Type B pancreatic cell (in vitro differentiated cells): ENCODE data around the gene RHO. TPM values are rescaled to one million over a fixed set of nuclear protein-coding genes. Genes with fewer than 3 reads are reported as not detected.

ENCODE experiments used
- DNase-seq: peaks from one replicate; pipeline ENCODE4 v3.0.0; 2021; ENCODE audit warnings: mixed read lengths; ENCODE audit not compliant: unreplicated experiment; ENCODE audit errors: extremely low spot score
- H3K27ac Mint-ChIP-seq: 2 replicates; pipeline ENCODE4 v1.8.0; 2021; ENCODE audit warnings: mild to moderate bottlenecking, mixed read lengths
- H3K27me3 Mint-ChIP-seq: 2 replicates; pipeline ENCODE4 v1.8.0; 2021; ENCODE audit warnings: mixed read lengths
- H3K36me3 Mint-ChIP-seq: 2 replicates; pipeline ENCODE4 v1.8.0; 2021; ENCODE audit warnings: mixed read lengths
- H3K4me1 Mint-ChIP-seq: one replicate; pipeline ENCODE4 v1.8.0; 2021; ENCODE audit warnings: mixed read lengths; ENCODE audit not compliant: unreplicated experiment
- H3K4me3 Mint-ChIP-seq: 2 replicates; pipeline ENCODE4 v1.8.0; 2021; ENCODE audit warnings: mild to moderate bottlenecking, mixed read lengths
- H3K9me3 Mint-ChIP-seq: 2 replicates; pipeline ENCODE4 v1.8.0; 2021; ENCODE audit warnings: mixed read lengths
- total RNA-seq: library from RNA; stranded (reverse); gene quantifications from 2 replicates; pipeline ENCODE4 v1.2.1, GENCODE V29; 2021; ENCODE audit warnings: low replicate concordance
- TF ChIP-seq, protein P1 (sequence below): fragments of 200-600 bp; sonication (generic); conservative IDR thresholded peaks from 2 replicates; pipeline ENCODE4 v1.5.0; 2021; ENCODE audit warnings: antibody characterized with exemption, mild to moderate bottlenecking

Gene RHO
- total RNA-seq, 1 donor from 2014 or later = not detected

- Mint-ChIP-seq H3K27ac (no peak overlapping the region), H3K4me1 (peaks cover 5% of the 10 kb centered on the region), H3K4me3 (no peak overlapping the region), H3K36me3 (no peaks in the 10 kb centered on the region), H3K9me3 (no peaks in the 10 kb centered on the region), H3K27me3 (no peaks in the 10 kb centered on the region)
- no peak for DNase-seq
- TF ChIP-seq, protein P1, sequence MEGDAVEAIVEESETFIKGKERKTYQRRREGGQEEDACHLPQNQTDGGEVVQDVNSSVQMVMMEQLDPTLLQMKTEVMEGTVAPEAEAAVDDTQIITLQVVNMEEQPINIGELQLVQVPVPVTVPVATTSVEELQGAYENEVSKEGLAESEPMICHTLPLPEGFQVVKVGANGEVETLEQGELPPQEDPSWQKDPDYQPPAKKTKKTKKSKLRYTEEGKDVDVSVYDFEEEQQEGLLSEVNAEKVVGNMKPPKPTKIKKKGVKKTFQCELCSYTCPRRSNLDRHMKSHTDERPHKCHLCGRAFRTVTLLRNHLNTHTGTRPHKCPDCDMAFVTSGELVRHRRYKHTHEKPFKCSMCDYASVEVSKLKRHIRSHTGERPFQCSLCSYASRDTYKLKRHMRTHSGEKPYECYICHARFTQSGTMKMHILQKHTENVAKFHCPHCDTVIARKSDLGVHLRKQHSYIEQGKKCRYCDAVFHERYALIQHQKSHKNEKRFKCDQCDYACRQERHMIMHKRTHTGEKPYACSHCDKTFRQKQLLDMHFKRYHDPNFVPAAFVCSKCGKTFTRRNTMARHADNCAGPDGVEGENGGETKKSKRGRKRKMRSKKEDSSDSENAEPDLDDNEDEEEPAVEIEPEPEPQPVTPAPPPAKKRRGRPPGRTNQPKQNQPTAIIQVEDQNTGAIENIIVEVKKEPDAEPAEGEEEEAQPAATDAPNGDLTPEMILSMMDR = no peak
These were observed 47.0 kb downstream of the RHO start for GRCh38 chr3:129575233-129575996.

GRCh38 chr3:129575997-129576384, 47.6 kb downstream of the RHO start:
- Mint-ChIP-seq H3K4me3 (no peak overlapping the region), H3K27me3 (no peaks in the 10 kb centered on the region), H3K36me3 (no peaks in the 10 kb centered on the region), H3K27ac (no peak overlapping the region), H3K4me1 (peaks cover 5% of the 10 kb centered on the region), H3K9me3 (no peaks in the 10 kb centered on the region)
- TF ChIP-seq, protein P1 = no peak
- DNase-seq = no peak

DNA sequence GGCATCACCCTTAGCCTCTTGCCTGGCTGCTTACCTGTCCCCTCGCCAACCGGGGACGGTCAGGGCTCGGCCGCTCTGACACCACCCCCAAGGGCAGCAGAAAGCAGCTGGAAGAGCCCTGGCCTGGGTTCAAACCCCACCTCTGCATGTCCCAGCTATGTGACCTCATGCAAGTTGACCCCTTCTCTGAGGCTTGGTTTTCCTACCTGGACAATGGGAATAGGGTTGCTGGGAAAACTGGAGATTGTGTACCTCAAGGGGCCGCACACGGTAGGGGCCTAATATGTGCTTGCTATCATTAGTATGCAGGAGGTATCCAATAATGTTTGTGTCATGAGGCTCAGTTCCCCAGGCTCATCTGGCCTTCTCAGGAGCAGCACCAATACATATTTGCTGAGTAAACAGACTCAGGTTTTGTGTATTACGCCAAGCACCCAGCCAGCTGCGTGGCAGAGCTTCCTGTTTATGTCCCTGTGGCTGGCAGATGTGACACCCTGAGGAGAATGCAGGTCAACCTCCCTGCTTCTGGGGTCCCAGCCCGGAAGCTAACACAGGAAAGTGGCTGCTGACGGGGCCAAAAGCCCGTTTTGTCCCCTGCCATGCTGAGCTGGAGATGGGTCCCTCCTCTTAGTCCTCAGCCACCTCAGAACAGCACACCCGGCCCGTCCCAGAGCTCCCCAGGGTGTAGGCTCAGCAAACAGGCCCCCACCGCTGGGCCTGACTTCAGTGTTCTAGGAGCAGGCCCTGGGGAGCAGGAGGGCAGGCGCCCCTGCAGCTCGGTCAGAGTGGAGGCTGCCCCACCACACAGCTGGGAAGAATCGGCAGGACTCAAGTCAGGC, 48.3 kb downstream of the RHO start:
- Mint-ChIP-seq H3K9me3 (no peaks in the 10 kb centered on the region), H3K4me1 (peaks cover 5% of the 10 kb centered on the region), H3K27me3 (no peaks in the 10 kb centered on the region), H3K27ac (no peak overlapping the region), H3K36me3 (no peaks in the 10 kb centered on the region), H3K4me3 (no peak overlapping the region)
- no peak for DNase-seq
- TF ChIP-seq, protein P1 = no peak

GRCh38 chr3:129577366-129577765, 48.9 kb downstream of the RHO start:
- TF ChIP-seq, protein P1 = no peak
- Mint-ChIP-seq H3K27me3 (no peaks in the 10 kb centered on the region), H3K27ac (no peak overlapping the region), H3K36me3 (no peaks in the 10 kb centered on the region), H3K4me1 (peaks cover 5% of the 10 kb centered on the region), H3K9me3 (no peaks in the 10 kb centered on the region), H3K4me3 (no peak overlapping the region)
- DNase-seq = no peak

DNA sequence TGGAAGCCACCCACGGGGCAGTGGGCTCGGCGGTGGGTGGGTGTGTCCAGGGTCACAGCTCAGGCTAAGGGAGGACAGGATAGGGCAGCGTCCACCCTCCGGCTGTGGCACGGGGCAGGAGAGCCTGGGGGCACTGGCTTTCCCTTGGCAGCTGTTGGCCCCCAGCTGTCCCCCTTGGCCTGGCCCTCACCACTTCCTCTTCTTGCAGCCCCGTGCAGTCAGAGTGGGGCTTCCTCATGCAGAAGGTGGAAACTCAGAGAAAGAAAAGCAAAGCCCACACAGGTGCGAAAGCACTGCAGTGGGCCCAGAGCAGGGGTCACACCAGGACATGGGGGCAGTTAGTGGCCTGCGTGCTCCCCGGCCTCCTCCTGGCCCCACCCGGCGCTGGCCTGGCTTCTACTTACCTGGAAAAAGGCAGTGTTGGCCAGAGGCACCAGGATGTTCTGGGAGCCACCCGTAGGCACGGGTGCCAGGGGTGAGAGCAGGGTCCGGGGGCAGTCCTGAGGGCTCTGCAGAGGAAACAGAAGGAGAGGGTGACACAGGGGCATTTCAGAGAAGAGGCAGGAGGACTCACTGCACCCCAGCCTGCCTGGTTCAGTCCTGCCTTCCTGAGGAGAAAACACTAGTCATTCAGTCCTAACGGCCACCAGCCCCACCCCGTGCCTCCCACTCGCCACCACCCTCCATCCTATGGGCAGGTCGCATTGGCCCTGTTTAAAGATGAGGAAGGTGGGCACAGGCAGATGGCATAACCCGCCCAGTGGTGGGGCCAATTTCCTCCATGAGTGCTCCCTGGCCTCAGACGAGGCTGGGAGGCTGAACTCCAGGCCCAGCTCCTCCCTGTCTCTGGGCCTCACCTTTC, 49.7 kb downstream of the RHO start:
- Mint-ChIP-seq H3K27ac (no peak overlapping the region), H3K4me1 (peaks cover 5% of the 10 kb centered on the region), H3K9me3 (no peaks in the 10 kb centered on the region), H3K4me3 (no peak overlapping the region), H3K27me3 (no peaks in the 10 kb centered on the region), H3K36me3 (no peaks in the 10 kb centered on the region)
- TF ChIP-seq, protein P1 = no peak
- no peak for DNase-seq
